ENCODE data around the gene LAMTOR4. TPM values are rescaled to one million over a fixed set of nuclear protein-coding genes. Genes with fewer than 3 reads are reported as not detected.

Gene LAMTOR4
- total and polyA plus RNA-seq, 2 donors (not counting 1 experiment from before 2014, with no cell fraction given): 214 to 448 TPM

DNA sequence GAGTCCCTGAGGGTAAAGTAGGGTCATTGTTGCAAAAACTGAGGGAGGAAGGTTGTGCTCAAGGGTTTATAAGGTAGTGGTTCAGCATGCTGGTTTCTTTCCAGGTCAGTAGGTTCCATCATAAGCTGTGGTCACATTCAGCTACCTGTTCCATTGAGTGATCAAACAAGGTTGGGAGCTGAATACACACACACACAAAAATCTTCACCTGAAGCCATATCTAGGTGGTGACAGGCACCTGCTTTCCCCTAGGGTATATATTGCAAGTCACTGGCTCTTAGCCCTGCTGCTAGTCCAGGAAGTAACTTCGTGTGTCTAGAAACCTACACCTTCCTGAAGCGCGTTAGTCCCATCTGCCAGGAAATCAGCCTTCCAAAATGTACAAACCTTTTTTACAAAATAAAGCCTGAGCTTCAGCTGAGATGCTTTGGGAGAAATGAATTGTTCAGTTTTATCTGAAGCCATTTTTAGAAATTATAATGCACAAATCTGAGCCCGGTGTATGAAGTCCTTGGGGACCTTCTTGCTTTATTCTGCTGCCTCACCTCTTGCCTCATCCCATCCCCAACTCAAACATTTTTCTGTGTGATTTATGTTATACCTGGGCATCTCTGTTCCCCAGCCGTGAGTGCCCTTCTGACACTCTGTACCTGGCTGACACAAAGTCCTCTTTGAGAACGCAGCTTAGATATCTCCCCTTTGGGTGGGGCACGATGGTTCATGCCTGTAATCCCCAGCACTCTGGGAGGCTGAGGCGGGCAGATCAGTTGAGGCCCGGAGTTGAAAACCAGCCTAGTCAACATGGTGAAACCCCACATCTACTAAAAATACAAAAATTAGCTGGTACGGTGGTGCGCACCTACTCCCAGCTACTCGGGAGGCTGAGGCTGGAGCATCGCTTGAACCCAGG, 10.6 kb upstream of the LAMTOR4 start:
- Histone ChIP-seq H4K20me1 (ENCODE audit: control insufficient read depth, insufficient read depth, low read length, poor library complexity, severe bottlenecking) (no peaks in the 10 kb centered on the region), H3K36me3 (replicated peaks in 1 of 2; ENCODE audit: control extremely low read depth in 1 of 2, control insufficient read depth in 1 of 2, extremely low read depth in 1 of 2, insufficient read depth in 2 of 2, low read length in 1 of 2) (no peaks in the 10 kb centered on the region), H3K9me3 (ENCODE audit: control extremely low read depth in 1 of 3, control insufficient read depth in 2 of 3, insufficient read depth in 1 of 3, low read length in 2 of 3) (no peaks in the 10 kb centered on the region), H3K4me1 (ENCODE audit: control insufficient read depth in 2 of 2, insufficient read depth in 2 of 2, low read length in 2 of 2) (peaks cover 10 to 25% of the 10 kb centered on the region in 2 donors), H3K27me3 (replicated peaks in 1 of 4; ENCODE audit: control extremely low read depth in 1 of 4, control insufficient read depth in 3 of 4, insufficient read depth in 4 of 4, low read length in 3 of 4) (no peaks in the 10 kb centered on the region), H3K4me3 (ENCODE audit: control extremely low read depth in 1 of 5, extremely low read depth in 1 of 5, insufficient read depth in 1 of 5, low read depth in 2 of 5, low read length in 4 of 5) (peak overlapping the region in 2 of 5 experiments; percentile 15 to 20), H3K4me2 (replicated peaks; ENCODE audit: low read depth, low read length, poor library complexity, severe bottlenecking) (peak overlapping the region; percentile 73), H3K27ac (ENCODE audit: low read length in 2 of 2) (peak overlapping the region in 1 of 2 donors; percentile 63), H2AFZ (ENCODE audit: insufficient read depth, low read depth, low read length, poor library complexity, severe bottlenecking) (peak overlapping the region; percentile 71), H3K9ac (ENCODE audit: low read length) (peak overlapping the region; percentile 48), H3K79me2 (ENCODE audit: control insufficient read depth, insufficient read depth, low read length) (no peaks in the 10 kb centered on the region)
- H3K9me3 Mint-ChIP-seq (ENCODE audit: insufficient read depth): no peaks in the 10 kb centered on the region
- DNase-seq: peak; percentile 55
- H3K4me1 Mint-ChIP-seq: peaks cover 18% of the 10 kb centered on the region
- peak overlapping the region; percentile 88 for H3K27ac Mint-ChIP-seq
- intact Hi-C loops (cut with micrococcal nuclease): no loop called here
- ChIA-PET CTCF (interaction anchor here (0.5 to 2.9 kb wide), 11 partner anchors 9 to 290 kb away, joined by 3 to 17 read pairs (median 3); partner anchors contain the start of genes LAMTOR4 and ZCWPW1), POLR2A (interaction anchor here (0.6 to 1.1 kb wide), 4 partner anchors 11 to 62 kb away, joined by 3 to 5 read pairs (median 4); partner anchors contain the start of gene LAMTOR4)
- H3K4me3 Mint-ChIP-seq: peak overlapping the region; percentile 72
- H3K27me3 Mint-ChIP-seq: no peaks in the 10 kb centered on the region
- ATAC-seq (ENCODE audit: low read depth): peak; percentile 61
- no peak for TF ChIP-seq EZH2 (IDR thresholded peaks at IDR 0.05; ENCODE audit: borderline replicate concordance, insufficient read depth, low read depth, low read length, poor library complexity, severe bottlenecking)
- TF ChIP-seq, protein P1, sequence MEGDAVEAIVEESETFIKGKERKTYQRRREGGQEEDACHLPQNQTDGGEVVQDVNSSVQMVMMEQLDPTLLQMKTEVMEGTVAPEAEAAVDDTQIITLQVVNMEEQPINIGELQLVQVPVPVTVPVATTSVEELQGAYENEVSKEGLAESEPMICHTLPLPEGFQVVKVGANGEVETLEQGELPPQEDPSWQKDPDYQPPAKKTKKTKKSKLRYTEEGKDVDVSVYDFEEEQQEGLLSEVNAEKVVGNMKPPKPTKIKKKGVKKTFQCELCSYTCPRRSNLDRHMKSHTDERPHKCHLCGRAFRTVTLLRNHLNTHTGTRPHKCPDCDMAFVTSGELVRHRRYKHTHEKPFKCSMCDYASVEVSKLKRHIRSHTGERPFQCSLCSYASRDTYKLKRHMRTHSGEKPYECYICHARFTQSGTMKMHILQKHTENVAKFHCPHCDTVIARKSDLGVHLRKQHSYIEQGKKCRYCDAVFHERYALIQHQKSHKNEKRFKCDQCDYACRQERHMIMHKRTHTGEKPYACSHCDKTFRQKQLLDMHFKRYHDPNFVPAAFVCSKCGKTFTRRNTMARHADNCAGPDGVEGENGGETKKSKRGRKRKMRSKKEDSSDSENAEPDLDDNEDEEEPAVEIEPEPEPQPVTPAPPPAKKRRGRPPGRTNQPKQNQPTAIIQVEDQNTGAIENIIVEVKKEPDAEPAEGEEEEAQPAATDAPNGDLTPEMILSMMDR (IDR thresholded peaks at IDR 0.05): no peak
- WGBS (ENCODE audit: insufficient coverage): 92% methylated on average over 6 of the region's 13 CpGs

DNA sequence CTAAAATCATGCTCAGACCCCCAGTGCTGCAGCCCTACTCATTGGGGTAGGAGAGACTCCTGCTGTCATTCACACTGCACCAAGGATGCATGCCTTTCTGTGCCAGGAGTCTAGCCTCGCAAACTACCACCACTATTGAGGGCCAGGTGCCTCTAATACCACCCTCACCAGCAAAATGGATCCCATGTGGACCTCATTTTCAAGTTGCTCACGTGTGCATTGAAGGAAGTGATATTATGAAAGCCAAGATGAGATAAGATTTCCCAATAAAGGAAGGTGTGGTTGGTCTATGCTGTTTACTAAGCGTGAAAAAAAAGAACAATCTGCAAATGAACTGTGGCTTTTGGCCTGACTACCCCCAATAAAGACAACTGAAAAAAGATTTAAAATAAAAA, 7.2 kb upstream of the LAMTOR4 start:
- H3K36me3 ChIP-seq (replicated peaks in 1 of 2; ENCODE audit: control extremely low read depth in 1 of 2, control insufficient read depth in 1 of 2, extremely low read depth in 1 of 2, insufficient read depth in 2 of 2, low read length in 1 of 2): no peaks in the 10 kb centered on the region
- TF ChIP-seq, protein P1 (IDR thresholded peaks at IDR 0.05): no peak
- no peak for TF ChIP-seq EZH2 (IDR thresholded peaks at IDR 0.05; ENCODE audit: borderline replicate concordance, insufficient read depth, low read depth, low read length, poor library complexity, severe bottlenecking)
- no peak overlapping the region for H2AFZ ChIP-seq (ENCODE audit: insufficient read depth, low read depth, low read length, poor library complexity, severe bottlenecking)
- H4K20me1 ChIP-seq (ENCODE audit: control insufficient read depth, insufficient read depth, low read length, poor library complexity, severe bottlenecking): no peaks in the 10 kb centered on the region
- H3K27ac ChIP-seq (ENCODE audit: low read length in 2 of 2): no peak overlapping the region
- intact Hi-C loops (cut with micrococcal nuclease): no loop called here
- H3K9ac ChIP-seq (ENCODE audit: low read length): no peak overlapping the region
- DNase-seq (no peak), ATAC-seq (ENCODE audit: low read depth) (no peak)
- H3K4me2 ChIP-seq (replicated peaks; ENCODE audit: low read depth, low read length, poor library complexity, severe bottlenecking): no peak overlapping the region
- WGBS (ENCODE audit: insufficient coverage): no CpG with 5 or more reads among the region's 3 CpGs
- peaks cover 10 to 25% of the 10 kb centered on the region in 2 donors for H3K4me1 ChIP-seq (ENCODE audit: control insufficient read depth in 2 of 2, insufficient read depth in 2 of 2, low read length in 2 of 2)
- H3K9me3 Mint-ChIP-seq (ENCODE audit: insufficient read depth): no peaks in the 10 kb centered on the region
- H3K27me3 ChIP-seq (replicated peaks in 1 of 4; ENCODE audit: control extremely low read depth in 1 of 4, control insufficient read depth in 3 of 4, insufficient read depth in 4 of 4, low read length in 3 of 4): no peaks in the 10 kb centered on the region
- peaks cover 18% of the 10 kb centered on the region for H3K4me1 Mint-ChIP-seq
- H3K27ac Mint-ChIP-seq: no peak overlapping the region
- H3K27me3 Mint-ChIP-seq: no peaks in the 10 kb centered on the region
- POLR2A ChIA-PET: no interaction called here
- H3K4me3 ChIP-seq (ENCODE audit: control extremely low read depth in 1 of 5, extremely low read depth in 1 of 5, insufficient read depth in 1 of 5, low read depth in 2 of 5, low read length in 4 of 5): no peak overlapping the region
- CTCF ChIA-PET: interaction anchor here (1.6 to 1.7 kb wide), 2 partner anchors 8 to 9 kb away, joined by 4 to 5 read pairs; no protein-coding TSS in a partner anchor
- H3K79me2 ChIP-seq (ENCODE audit: control insufficient read depth, insufficient read depth, low read length): no peaks in the 10 kb centered on the region
- H3K9me3 ChIP-seq (ENCODE audit: control extremely low read depth in 1 of 3, control insufficient read depth in 2 of 3, insufficient read depth in 1 of 3, low read length in 2 of 3): no peaks in the 10 kb centered on the region
- no peak overlapping the region for H3K4me3 Mint-ChIP-seq
